Measurements from ENCODE around the gene RBBP8NL. TPM values are rescaled to one million over a fixed set of nuclear protein-coding genes. Genes with fewer than 3 reads are reported as not detected.

The RBBP8NL gene
- total and polyA plus RNA-seq, 2 donors (not counting 3 experiments of a cell fraction or from before 2014, with no cell fraction given): not detected

GRCh38 chr20:62393830-62394229 is 33.5 kb downstream of the RBBP8NL start:
- Histone ChIP-seq H3K4me3 (replicated peaks in 1 of 3; ENCODE audit: insufficient read depth in 1 of 3, low read depth in 1 of 3, low read length in 3 of 3) (no peak overlapping the region), H3K9ac (replicated peaks; ENCODE audit: extremely low read depth, insufficient read depth, low read length) (no peak overlapping the region), H3K9me3 (replicated peaks; ENCODE audit: control insufficient read depth, insufficient read depth, low read length) (no peaks in the 10 kb centered on the region), H4K20me1 (replicated peaks; ENCODE audit: control insufficient read depth, extremely low read depth, insufficient read depth, low read length) (no peaks in the 10 kb centered on the region), H3K4me2 (ENCODE audit: insufficient read depth, low read length) (no peak overlapping the region), H3K9me1 (replicated peaks; ENCODE audit: control insufficient read depth, extremely low read depth, insufficient read depth, low read length) (no peaks in the 10 kb centered on the region), H2AFZ (ENCODE audit: low read depth, low read length) (no peak overlapping the region), H3K27ac (ENCODE audit: insufficient read depth, low read depth, low read length) (no peak overlapping the region), H3K4me1 (ENCODE audit: control insufficient read depth, extremely low read depth, insufficient read depth, low read length) (peaks cover 2% of the 10 kb centered on the region), H3K79me2 (ENCODE audit: control insufficient read depth, insufficient read depth, low read length) (peaks cover 6% of the 10 kb centered on the region), H3K36me3 (ENCODE audit: control insufficient read depth in 2 of 2, extremely low read depth in 1 of 2, insufficient read depth in 2 of 2, low read length in 2 of 2) (peaks cover 7 to 21% of the 10 kb centered on the region in 2 experiments), H3K27me3 (ENCODE audit: control insufficient read depth in 2 of 2, insufficient read depth in 2 of 2, low read length in 2 of 2) (no peaks in the 10 kb centered on the region)
- dilution Hi-C loops (cut with MboI; ENCODE audit: extremely low pct_ligation_motif_present, low sequenced_read_pairs) (no loop called here), intact Hi-C loops (cut with micrococcal nuclease) (no loop called here)
- POLR2A ChIA-PET: no interaction called here
- no peak for FAIRE-seq
- TF ChIP-seq EZH2 (IDR thresholded peaks at IDR 0.05; ENCODE audit: borderline replicate concordance, low read depth, low read length, severe bottlenecking) (no peak), MAX (IDR thresholded peaks at IDR 0.05; ENCODE audit: insufficient read depth, insufficient read length) (no peak), CTCF (IDR thresholded peaks at IDR 0.05; ENCODE audit: extremely low read depth in 1 of 2, insufficient read depth in 1 of 2, low read depth in 1 of 2, low read length in 2 of 2) (no peak), POLR2AphosphoS5 (IDR thresholded peaks at IDR 0.05; ENCODE audit: insufficient read depth, low read depth, low read length) (no peak), FOS (IDR thresholded peaks at IDR 0.05; ENCODE audit: borderline replicate concordance, insufficient read depth, low read length) (no peak), MYC (IDR thresholded peaks at IDR 0.05; ENCODE audit: low read depth, low read length) (no peak), JUN (IDR thresholded peaks at IDR 0.05; ENCODE audit: borderline replicate concordance, insufficient read depth, insufficient read length, low read depth) (no peak), POLR2A (IDR thresholded peaks at IDR 0.05; ENCODE audit: low read depth, low read length) (no peak), GATA2 (IDR thresholded peaks at IDR 0.05; ENCODE audit: insufficient read depth, insufficient read length, low read depth, low read length) (no peak)
- BruUV-seq (replicated peaks): no TSS peak
- DNase-seq (ENCODE audit: low read depth, low spot score): no peak
- CTCF ChIA-PET: interaction anchor here (1.5 kb wide), 1 partner anchor 11 kb away, joined by 5 read pairs; no protein-coding TSS in a partner anchor
